ENCODE results near the gene AGBL5. TPM values are rescaled to one million over a fixed set of nuclear protein-coding genes. Genes with fewer than 3 reads are reported as not detected.

Gene AGBL5
- total RNA-seq, 1 experiment from 2014 or later = 40.0 TPM

- CTCF ChIA-PET = interaction anchor here (1.1 to 1.3 kb wide), 4 partner anchors 9 to 156 kb away, joined by 3 to 6 read pairs (median 4); partner anchors contain the start of gene OST4
- POLR2A ChIA-PET = interaction anchor here (0.9 to 1.3 kb wide), 3 partner anchors 11 to 210 kb away, joined by 4 to 7 read pairs (median 6); partner anchors contain the start of gene OST4
- no peaks in the 10 kb centered on the region for H3K36me3 ChIP-seq (ENCODE audit: control insufficient read depth in 1 of 2, insufficient read depth in 2 of 2, low read length in 2 of 2)
- no peaks in the 10 kb centered on the region for H3K79me2 ChIP-seq (ENCODE audit: insufficient read depth, low read length)
- no peak for DNase-seq (ENCODE audit: low read depth, low spot score)
- H4K20me1 ChIP-seq (ENCODE audit: insufficient read depth) = no peaks in the 10 kb centered on the region
- no peak for ATAC-seq
- H2AFZ ChIP-seq (ENCODE audit: low read depth, low read length, poor library complexity, severe bottlenecking) = no peak overlapping the region
- no TSS peak for BruUV-seq (replicated peaks)
- intact Hi-C loops (cut with micrococcal nuclease) = no loop called here
- H3K9me3 ChIP-seq (ENCODE audit: control insufficient read depth in 1 of 2, insufficient read depth in 1 of 2, low read depth in 1 of 2, low read length in 2 of 2) = no peaks in the 10 kb centered on the region
- TF ChIP-seq SRF (IDR thresholded peaks at IDR 0.05; ENCODE audit: low read depth) (no peak), POLR2A (IDR thresholded peaks at IDR 0.05; ENCODE audit: borderline replicate concordance, extremely low read depth, insufficient read depth, insufficient read length) (no peak), EZH2phosphoT487 (IDR thresholded peaks at IDR 0.05; ENCODE audit: borderline replicate concordance) (no peak), ZFX (IDR thresholded peaks at IDR 0.05) (no peak), POLR2AphosphoS5 (IDR thresholded peaks at IDR 0.05; ENCODE audit: low read depth, low read length) (no peak), SIN3A (IDR thresholded peaks at IDR 0.05; ENCODE audit: low read depth) (no peak), ELF1 (IDR thresholded peaks at IDR 0.05; ENCODE audit: borderline replicate concordance, low read depth) (no peak), CEBPB (IDR thresholded peaks at IDR 0.05; ENCODE audit: low read depth) (no peak), REST (IDR thresholded peaks at IDR 0.05; ENCODE audit: low read depth) (no peak), JUND (IDR thresholded peaks at IDR 0.05) (no peak), CTCF (IDR thresholded peaks at IDR 0.05 in 2 of 3, conservative IDR thresholded peaks at IDR 0.05 in 1 of 3; ENCODE audit: borderline replicate concordance in 1 of 3, insufficient read depth in 1 of 3, low read depth in 2 of 3, low read length in 2 of 3) (no peak), EGR1 (IDR thresholded peaks at IDR 0.05; ENCODE audit: low read depth) (no peak), CBX3 (IDR thresholded peaks at IDR 0.05; ENCODE audit: low read depth) (no peak), FOSL1 (IDR thresholded peaks at IDR 0.05; ENCODE audit: low read depth) (no peak), YY1 (IDR thresholded peaks at IDR 0.05; ENCODE audit: extremely low read depth, insufficient replicate concordance, low read depth, low read length) (no peak), ZNF274 (IDR thresholded peaks at IDR 0.05; ENCODE audit: low read depth, low read length) (no peak), EZH2 (IDR thresholded peaks at IDR 0.05) (no peak), RAD21 (IDR thresholded peaks at IDR 0.05; ENCODE audit: low read depth) (no peak)
- peak overlapping the region; percentile 52 for H3K27ac ChIP-seq (ENCODE audit: low read depth, low read length)
- H3K4me2 ChIP-seq (ENCODE audit: low read length) = peak overlapping the region; percentile 81
- peaks cover 13 to 36% of the 10 kb centered on the region in 2 experiments for H3K4me1 ChIP-seq (ENCODE audit: control insufficient read depth in 1 of 2, insufficient read depth in 2 of 2, low read length in 2 of 2)
- no peaks in the 10 kb centered on the region for H3K27me3 ChIP-seq (ENCODE audit: insufficient read depth, low read length)
- H3K4me3 ChIP-seq (replicated peaks in 1 of 2; ENCODE audit: low read depth in 1 of 2, low read length in 2 of 2) = 0 out of 4 replicates have a peak overlapping the region, but pooled peaks of 1 of the 2 experiments have one; percentile 48
- no peak overlapping the region for H3K9ac ChIP-seq (ENCODE audit: low read length)
- no peaks in the 10 kb centered on the region for H3K9me2 ChIP-seq (ENCODE audit: insufficient read depth)
- RAD21 ChIA-PET (ENCODE audit: low non-redundant PET in 1 of 2, low total read pairs in 2 of 2, uncharacterized antibody in 2 of 2, unreplicated experiment in 2 of 2) = interaction anchor here in 1 of 2 experiments (1.6 kb wide), 1 partner anchor 120 kb away, joined by 4 read pairs; no protein-coding TSS in a partner anchor
These were observed 30.7 kb downstream of the AGBL5 start for GRCh38 chr2:27081984-27082772.

Data from HCT116 (cell line).